HG03103 (cell line): Measurements from ENCODE around the gene CNTNAP5.

Experiments
- ATAC-seq: cut with Tn5 transposase; IDR thresholded peaks from one replicate; pipeline ENCODE4 v1.9.1; 2021; ENCODE audit warnings: low read depth; ENCODE audit not compliant: unreplicated experiment

CNTNAP5 gene

DNA sequence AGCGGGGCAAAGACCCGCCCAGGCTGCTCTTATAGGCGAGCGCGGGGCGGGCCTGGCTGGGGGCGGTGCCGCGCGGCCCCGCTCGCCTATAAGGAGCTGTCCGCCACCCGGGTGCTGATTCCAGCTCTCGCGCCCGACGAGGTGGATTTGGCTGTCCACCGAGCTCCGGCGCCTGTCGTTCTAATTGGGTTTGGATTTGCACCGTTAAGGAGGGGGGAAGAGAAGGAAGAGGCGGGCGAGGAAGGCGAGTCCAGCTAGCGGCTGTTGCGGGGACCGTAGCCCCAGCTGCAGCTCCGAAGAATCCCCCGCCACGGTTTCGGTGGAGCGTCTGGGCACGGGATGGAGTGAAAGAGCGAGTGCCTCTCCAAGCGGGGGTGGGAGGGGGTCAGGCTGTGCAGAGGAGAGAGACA is at the start of gene CNTNAP5:
CNTNAP5 (plus strand) TSS at position 117 of the 410 bp plus-strand sequence. CDS start 364 bp downstream, outside the sequence.
- ATAC-seq: no peak

DNA sequence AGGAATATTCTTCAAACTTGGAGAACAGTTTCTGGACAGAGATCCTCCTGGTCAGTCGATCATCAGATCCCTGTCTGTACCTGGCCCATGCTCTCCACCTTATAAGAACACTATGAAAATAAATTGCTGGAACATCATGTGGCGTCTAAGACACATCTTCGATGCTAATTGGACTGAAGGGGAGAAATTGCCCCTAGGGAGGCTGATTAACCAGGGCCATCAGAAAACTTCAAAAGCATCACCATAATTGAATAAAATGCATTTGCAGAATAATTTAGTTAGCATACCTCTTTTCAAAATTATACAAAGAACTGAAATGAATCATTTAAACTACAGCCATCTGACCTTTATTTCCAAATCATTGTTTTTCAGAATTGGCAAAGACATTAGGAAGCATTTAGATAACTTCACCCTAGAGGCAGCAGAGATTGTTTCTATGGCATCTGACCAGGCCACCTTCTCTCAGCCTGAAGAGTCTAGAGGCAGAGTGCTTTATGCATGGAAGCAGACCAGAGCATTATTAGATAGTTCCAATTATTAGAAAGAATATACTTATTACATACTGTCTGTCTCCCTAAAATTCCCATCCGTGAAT is 48.9 kb upstream of the CNTNAP5 start:
- no peak for ATAC-seq

DNA sequence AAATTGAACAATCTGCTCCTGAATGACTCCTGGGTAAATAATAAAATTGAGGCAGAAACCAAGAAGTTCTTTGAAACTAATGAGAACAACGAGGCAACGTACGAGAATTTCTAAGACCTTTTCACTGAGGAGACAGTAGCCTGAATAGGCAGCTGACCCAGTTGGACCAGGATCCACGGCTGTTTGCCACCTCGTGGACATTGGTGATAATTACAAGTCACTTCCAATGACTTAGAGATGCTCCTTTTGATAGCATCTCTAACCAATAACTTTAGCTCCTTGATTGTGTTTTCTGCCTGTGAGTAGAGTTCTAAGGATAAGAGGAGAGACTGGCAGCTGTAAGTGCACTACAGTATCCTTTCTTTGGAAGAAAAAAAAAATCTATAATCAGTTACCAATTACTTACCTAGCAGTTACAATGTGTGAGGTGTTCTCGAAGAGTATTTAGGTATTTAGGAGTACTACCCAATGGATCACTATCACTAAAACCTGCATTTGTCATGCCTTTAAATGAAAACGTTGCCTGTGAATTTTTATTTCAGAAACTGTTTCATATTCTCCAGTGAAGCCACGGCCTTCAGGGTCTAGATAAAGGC is 31.3 kb upstream of the CNTNAP5 start:
- ATAC-seq: peak; percentile 82

DNA sequence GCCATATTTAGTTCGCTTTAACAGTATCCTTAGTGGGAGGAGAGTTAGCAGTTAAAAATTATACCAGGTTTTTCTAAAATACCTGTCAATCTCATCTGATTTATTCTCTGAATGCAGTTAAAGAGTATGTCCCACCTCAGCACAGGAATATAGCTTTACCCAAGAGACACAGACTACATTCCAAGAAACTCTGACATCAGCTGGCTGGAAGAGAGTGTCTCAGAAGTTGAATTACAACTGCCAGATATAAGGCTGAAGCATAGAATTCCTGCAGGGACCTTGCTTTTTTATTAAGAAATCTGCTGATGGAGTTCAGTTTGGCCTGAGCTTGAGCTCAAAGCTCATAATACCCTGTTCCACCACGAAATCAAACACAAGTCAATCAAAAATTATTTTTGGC is 25.4 kb upstream of the CNTNAP5 start:
- ATAC-seq: no peak

DNA sequence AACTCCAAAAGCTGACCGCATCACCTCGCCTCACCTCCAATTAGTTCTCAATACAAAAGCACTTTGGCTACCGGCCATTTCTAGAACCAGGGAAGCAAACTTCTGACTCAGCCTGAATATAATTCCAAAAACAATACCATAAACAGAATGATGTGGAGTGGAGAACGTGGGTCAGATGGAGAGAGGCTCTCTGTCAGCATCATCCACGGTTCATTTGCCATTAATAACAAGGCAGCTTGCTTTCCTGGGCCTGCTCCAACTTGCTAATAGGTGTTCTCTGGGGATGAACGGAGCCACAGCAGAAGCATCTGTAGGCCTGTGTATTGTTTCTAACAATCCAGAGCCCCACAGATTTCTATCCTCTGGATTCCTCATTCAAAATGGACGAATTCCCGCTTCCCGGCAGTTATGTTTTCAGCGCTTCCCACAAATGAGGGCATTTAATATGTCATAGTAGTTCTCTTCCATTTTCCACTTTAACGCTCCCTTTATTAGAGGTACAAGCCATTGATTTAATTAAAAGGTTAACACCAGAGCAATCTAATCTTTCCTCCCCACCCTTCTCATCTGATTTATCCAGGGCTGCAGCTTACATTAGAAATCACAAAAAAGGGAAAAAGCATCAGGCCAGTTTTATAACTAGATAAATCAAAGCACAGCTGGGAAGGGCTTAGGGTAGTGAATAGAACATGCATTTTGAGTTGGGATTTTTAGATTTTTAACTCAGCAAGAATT is 23.2 kb upstream of the CNTNAP5 start:
- no peak for ATAC-seq

DNA sequence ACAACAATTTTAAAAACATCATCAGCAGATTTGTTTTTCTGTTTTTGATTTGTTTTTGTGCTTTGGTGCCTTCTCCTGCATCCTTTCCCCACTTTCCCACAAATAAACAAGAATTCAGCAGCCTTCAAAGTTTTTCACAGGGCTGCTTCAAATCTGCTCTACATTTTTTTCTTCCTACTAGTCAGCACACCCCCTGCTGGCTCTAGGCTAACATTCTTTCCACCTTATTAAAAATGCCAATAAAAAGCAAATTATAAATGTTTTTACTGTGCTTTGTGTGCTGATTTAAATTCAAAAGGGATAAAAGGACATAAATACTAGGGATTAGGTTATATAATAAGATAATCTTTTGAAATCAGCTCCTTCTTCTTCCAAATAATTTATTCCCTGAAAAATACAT is 6.2 kb upstream of the CNTNAP5 start:
- ATAC-seq: no peak

DNA sequence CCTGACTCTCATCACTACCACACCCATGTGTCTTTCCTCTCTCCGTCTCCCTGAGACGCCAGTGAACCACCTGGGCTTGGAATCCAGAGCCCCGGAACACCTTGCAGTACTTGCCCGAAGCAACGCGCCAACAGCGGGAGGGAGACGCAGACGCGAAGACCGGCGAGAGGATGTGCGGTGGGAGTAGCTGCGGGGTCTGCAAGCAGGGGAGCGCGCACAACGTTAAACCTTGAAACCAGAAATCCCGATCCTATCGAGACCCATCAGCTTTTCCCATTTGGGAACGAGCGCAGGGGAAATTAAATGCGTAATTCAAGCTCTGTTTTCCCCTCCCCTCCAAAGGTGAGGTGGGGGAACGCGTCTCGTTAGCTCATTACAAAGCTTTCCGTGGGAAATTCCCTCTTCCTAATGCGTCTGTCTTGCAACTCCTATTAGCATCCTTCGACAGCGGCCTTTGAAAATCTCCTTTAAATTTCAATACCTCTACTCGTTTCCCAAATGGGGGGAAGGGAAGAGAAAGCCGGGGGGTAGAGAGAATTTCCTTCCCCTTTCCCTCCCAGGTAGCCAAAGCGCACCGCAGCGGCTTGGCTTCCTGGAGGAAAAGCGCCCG is 421 bp upstream of the CNTNAP5 start:
- no peak for ATAC-seq

DNA sequence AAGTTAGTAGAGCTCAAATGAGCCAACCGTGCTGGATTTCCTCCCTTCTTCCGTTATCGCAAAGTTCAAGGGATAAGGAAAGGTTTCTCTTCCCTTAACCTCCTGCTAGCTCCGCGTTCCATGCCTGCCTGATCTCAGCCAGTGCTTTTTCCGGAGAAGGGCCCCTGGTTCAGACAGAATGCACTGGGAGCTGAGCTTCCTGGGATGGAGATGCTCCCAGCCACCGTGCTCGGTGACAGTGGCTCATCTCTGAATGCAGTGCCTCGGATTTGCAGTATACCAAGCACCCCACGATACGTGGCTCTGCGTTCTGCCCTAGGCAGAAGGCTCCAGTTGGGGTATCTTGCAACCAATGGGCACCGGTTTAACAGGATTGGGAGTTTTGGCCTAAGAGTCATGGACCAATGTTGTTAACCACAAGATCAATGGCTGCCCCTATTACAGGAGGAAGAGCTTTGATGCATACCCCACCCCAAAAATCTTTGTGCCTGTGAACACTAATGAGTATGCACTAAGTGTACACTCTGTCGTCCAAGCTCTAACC is 876 bp downstream of the CNTNAP5 start:
- no peak for ATAC-seq

DNA sequence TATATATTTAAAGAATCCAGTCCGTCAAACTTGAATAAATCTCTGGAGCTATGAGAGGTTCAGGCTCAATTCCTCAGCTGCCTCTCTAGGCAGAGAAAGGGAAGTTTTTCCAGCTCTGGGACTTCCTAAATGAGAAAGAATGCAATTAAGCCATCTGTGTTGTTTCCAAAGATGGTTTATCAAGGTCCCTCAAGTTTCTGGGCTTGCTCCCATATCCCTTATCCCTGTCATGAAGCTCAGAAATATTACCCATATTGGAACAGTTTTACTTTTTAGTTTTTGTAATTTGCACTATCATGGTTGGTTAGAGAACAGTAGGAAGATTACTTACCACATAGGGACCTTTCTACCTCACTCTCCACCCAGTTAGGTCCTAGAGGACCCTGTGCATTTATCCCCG is 1.4 kb downstream of the CNTNAP5 start:
- no peak for ATAC-seq

DNA sequence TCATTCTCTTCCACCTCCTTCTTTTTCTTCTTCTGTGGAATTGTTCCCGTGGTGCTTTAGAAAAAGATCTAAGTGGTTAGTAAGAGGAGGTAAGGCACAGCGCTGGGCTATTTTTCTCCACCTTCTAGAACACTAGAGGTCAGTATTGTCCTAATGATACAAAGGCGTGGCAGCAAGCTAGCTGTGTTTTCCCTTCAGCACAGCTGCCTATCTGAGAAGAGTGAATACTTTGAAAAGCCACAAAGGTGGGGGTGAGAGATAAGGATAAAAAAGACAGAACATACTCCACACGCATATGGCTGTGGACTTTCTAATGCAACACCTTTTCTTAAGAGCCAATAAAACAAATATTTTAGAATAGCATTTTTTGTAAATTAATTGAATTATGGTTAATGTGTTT is 2.1 kb downstream of the CNTNAP5 start:
- ATAC-seq: peak; percentile 85

DNA sequence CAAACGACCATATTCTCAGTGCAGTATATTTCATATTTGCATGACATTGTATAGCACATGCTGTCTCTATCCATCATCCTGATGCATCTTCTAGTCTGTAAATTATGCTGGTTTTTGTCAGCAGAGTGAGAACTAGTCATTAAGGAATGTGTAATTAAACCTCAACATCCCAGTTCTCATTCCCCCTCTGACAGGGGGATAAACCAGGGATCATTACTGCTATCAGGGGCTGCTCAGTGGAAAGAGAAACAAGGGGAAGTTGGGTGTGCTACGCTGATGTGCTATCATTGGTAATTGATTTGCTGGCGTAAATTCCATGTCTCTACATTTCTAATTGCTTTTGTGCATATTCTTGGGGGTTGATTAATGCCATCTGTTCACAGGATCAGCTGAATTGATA is 7.7 kb downstream of the CNTNAP5 start:
- no peak for ATAC-seq

DNA sequence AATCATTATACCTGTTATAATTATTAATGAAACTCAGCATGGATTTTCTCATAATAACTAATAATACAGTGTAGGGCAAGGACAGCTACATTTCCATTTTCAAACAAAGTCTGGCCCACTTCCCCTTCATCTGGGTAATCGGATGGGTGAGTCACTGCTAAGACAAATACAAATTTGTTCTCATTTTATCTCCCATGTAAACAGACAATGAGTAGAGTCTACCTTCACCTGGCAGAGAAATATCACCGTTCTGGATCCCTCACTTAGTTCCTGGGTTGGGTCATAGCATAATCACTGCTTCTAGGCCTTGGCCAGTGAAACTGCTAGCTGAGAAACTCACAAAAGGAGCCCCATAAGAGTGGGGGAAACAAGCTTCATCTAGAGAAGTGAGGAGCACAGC is 9.2 kb downstream of the CNTNAP5 start:
- no peak for ATAC-seq

DNA sequence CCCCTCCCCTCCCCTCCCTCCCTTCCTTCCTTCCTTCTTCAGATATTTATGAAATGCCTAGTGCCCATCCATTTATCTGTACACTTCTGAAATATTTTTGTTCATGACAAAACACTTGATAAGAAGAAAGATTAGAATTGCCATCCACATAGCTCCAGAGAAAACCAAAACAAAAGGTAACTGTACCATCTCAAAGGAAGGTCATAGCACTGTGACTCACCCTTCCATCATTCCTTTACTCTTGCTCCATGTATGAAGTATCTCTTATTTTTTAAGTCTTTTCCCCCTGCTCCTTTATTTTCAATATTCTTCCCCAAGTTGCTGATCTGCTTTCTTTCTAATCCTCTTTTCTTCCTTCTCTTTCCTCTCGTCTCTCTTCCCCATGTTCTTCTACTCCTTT is 9.9 kb downstream of the CNTNAP5 start:
- no peak for ATAC-seq

DNA sequence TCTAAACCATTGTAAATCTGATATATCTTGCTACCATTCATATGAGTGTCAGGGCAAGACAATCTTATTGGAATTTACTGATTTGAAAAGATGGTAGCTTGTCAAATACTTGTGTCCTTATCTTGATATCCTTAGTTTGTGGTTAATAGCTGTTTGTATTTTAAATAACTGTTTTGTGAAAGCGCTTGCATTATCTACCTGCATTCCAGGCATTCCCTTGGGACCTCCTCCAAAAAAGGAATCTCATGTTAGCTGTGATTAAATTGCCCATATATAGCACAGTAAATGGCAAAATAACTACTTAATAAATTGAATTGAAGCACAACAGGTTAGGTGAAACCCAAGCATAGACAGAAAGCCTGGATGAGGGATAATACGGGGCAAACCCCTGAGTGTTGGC is 13.9 kb downstream of the CNTNAP5 start:
- ATAC-seq: no peak

DNA sequence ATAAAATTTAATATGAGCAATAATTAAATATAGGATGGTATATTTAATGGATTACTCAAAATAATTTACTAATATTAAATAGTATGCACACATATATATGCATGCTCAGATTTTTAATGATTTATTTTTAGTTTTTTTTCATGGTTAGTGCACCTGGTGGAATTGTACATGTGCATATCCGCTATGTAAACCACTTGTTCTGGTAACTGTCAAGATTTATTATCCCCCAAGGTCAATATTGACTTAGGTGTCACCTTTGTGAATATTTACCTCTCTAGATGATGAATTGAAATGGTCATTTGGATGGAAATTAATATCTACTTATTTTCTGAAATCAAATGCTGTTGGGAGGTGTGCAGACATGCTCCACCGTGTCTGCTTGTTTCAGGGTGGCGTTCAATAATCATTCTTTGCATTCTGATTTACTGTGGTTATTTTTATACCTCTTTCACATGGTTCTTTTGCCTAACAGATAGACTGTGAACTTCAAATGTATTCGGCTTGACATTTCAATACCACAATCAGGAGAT is 14.7 kb downstream of the CNTNAP5 start:
- ATAC-seq: no peak

DNA sequence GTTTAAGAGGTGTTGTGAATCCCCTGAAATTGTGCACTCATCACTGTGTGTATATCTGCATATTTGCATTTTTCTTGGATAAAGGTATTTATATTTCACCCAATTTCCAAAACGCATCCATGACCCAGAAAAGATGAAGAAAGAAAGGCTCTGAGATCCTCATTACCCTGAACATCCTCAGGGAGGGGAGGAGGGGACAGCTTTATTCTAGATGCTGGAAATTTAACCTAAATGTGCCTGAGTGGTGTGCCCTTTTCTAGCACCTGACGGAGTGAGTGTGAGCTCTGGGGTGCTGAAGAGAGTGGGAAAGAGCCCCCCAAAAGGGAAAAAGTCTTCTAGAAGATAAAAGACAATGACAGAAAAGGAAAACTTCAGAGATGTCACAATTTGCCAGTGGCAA is 20.8 kb downstream of the CNTNAP5 start:
- ATAC-seq: no peak

DNA sequence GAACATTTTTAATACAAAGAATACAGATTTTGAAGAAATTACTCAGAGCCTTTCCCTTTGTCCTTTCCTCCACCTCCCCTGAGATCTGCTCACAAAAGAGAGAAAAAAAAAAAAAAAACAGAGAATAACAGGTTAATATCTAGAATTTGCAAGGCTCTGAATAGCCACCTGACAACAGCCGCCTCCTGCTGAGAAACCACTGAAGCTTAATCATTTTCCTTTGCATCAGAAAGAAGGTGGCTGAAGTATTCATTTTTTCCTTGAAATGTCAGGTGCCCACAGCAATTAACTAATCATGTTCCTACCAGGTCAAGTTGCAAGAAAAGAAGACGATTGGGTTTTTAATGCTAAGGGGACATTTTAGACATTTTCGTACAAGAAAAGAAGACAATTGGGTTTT is 21.2 kb downstream of the CNTNAP5 start:
- no peak for ATAC-seq

DNA sequence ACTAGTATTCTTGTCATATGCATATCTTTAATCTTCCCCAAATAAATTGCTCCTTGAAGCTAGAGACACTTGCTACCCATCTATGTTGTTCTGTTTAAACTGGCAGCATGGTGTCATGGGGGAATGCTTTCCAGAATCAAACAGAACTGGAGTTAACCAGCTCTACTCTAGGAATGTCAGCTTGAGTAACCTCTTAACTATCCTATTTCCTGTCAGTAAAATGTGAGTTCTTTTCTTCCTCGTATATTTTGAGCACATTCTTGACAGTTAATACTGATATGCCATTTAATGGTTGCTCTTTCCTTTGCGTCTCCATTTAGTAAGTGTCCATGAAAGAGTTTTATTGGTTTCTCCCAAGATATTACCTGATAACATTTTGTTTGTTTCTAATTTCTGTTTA is 23.0 kb downstream of the CNTNAP5 start:
- ATAC-seq: no peak

DNA sequence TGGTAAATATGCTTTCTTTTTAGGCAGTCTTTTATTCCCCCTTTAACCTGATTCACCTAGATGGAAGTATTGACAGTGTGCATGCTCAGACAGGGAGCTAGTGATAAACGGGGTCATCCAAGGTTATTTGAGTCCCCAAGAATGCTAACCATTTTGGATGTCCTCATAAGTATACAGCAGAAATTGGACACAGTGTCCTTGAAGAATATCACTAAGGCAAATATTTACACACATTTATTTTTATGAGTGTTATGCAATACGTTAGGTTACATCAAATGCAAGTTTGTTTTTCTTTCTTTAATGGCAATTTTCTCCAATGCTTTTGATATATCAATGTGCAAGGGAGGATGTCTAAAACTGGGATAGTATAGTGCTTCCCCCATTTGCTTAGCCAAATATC is 23.6 kb downstream of the CNTNAP5 start:
- ATAC-seq: no peak

DNA sequence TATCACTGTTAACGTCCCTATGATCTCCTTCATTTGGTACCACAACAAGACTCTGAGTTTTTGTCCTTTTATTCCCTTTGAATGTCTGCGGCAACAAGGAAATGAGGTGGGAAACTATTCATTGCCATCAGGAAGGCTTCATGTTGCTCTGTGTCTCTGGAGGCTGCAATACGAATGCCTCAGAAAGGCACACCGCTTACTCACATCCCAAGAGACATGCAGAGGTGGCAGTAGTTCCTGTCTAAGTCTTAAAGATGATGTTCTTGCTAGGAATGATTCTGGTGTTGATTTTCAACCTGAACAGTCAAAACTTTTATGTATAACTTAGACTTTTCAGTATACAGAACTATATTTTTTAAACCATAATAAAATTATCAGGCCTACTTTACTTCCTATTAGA is 24.0 kb downstream of the CNTNAP5 start:
- no peak for ATAC-seq

DNA sequence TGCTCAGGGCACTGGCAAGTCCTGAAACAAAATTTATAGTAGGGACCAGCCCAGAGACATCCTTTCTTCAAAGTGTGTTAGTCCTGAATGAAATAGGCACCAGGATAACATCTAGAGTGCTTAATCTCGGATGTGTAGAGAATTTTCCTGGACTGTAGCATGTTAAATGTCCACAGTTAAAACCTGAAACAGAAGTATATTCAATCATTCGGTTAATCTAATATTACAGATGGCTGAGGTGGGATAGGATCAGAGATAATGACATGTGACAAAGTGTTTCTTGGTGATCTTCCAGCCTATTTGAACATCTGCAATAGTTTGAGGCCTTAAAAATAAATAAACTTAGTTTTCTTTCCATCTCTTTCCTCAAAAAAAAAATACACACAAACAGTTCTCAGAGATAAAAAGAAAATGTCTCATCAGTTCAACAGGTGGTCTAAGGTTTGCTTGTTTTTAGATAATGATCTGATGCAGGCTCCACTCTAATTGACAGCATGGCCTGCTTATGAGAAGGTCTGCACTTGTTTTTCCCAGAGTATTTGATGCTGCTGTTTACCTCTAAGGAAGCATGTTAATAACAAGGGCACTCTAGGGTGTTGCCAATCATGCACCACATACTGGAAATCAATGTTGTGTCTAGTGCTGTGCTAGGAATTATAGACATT is 25.9 kb downstream of the CNTNAP5 start:
- ATAC-seq: no peak
